ENCODE measurements around the gene ARPC5L.

ARPC5L gene

GRCh38 chr9:124879226-124879625 is 17.3 kb downstream of the ARPC5L start:
- H3K27ac ChIP-seq: peak overlapping the region; percentile 26; the same call in 1 of the 2 replicates
- no peak for TF ChIP-seq CTCF (conservative IDR thresholded peaks at IDR 0.05)

GRCh38 chr9:124880501-124880900 is 18.6 kb downstream of the ARPC5L start:
- no peak for TF ChIP-seq CTCF (conservative IDR thresholded peaks at IDR 0.05)
- H3K27ac ChIP-seq: no peak overlapping the region

GRCh38 chr9:124881138-124881743 is 19.3 kb downstream of the ARPC5L start:
- no peak overlapping the region for H3K27ac ChIP-seq
- TF ChIP-seq CTCF (conservative IDR thresholded peaks at IDR 0.05): no peak

- TF ChIP-seq CTCF (conservative IDR thresholded peaks at IDR 0.05): no peak
- H3K27ac ChIP-seq: no peak overlapping the region
Measured at GRCh38 chr9:124882231-124882630, 20.3 kb downstream of the ARPC5L start.

- no peak for TF ChIP-seq CTCF (conservative IDR thresholded peaks at IDR 0.05)
- H3K27ac ChIP-seq: no peak overlapping the region
Measured at GRCh38 chr9:124884376-124884775, 22.4 kb downstream of the ARPC5L start.

- no peak for TF ChIP-seq CTCF (conservative IDR thresholded peaks at IDR 0.05)
- no peak overlapping the region for H3K27ac ChIP-seq
Measured at GRCh38 chr9:124885551-124885950, 23.6 kb downstream of the ARPC5L start.

- TF ChIP-seq CTCF (conservative IDR thresholded peaks at IDR 0.05): no peak
- no peak overlapping the region for H3K27ac ChIP-seq
Measured at GRCh38 chr9:124886461-124886860, 24.5 kb downstream of the ARPC5L start.
